OCI-LY3 (cell line): Measurements from ENCODE around the gene KAT14.

Experiments
- H2AFZ ChIP-seq: fragments of 200-600, 300-600 bp; shearing (Covaris generic); 2 replicates; pipeline ENCODE4 v1.6.0; 2014; ENCODE audit warnings: antibody characterized with exemption, low read depth, low read length
- H3K27ac ChIP-seq: fragments of 200-600, 300-600 bp; sonication (generic); 2 replicates; pipeline ENCODE4 v1.5.1; 2014; ENCODE audit warnings: mild to moderate bottlenecking, low read length, moderate library complexity, mixed read lengths
- H3K27me3 ChIP-seq: fragments of 200-600, 300-600 bp; sonication (generic); 2 replicates; pipeline ENCODE4 v1.6.1; 2014; ENCODE audit warnings: low read depth, low read length, mixed read lengths
- H3K36me3 ChIP-seq: fragments of 200-600, 300-600 bp; sonication (generic); replicated peaks from 2 replicates; pipeline ENCODE3; 2014; ENCODE audit warnings: low read depth, low read length, mixed read lengths
- H3K4me1 ChIP-seq: fragments of 300-600, 200-600 bp; sonication (generic); 2 replicates; pipeline ENCODE4 v1.6.1; 2014; ENCODE audit warnings: low read length, mixed read lengths
- H3K4me2 ChIP-seq: fragments of 200-600, 300-600 bp; sonication (generic); 2 replicates; pipeline ENCODE4 v1.6.1; 2014; ENCODE audit warnings: low read length, mixed read lengths
- H3K4me3 ChIP-seq: fragments of 300-600, 200-600 bp; sonication (generic); 2 replicates; pipeline ENCODE4 v1.5.1; 2014; ENCODE audit warnings: antibody characterized with exemption, mild to moderate bottlenecking, low read length, moderate library complexity
- H3K79me2 ChIP-seq: fragments of 300-600, 200-600 bp; shearing (Covaris generic); 2 replicates; pipeline ENCODE4 v1.6.1; 2014; ENCODE audit warnings: mild to moderate bottlenecking, low read length, mixed read lengths
- H3K9ac ChIP-seq: fragments of 300-600, 200-600 bp; shearing (Covaris generic); 2 replicates; pipeline ENCODE4 v1.6.0; 2014; ENCODE audit warnings: mild to moderate bottlenecking, low read length, moderate library complexity
- H3K9me3 ChIP-seq: fragments of 200-600, 300-600 bp; shearing (Covaris generic); 2 replicates; pipeline ENCODE4 v1.6.1; 2014; ENCODE audit warnings: low read length, mixed read lengths; ENCODE audit not compliant: insufficient read depth
- H4K20me1 ChIP-seq: fragments of 200-600, 300-600 bp; sonication (generic); 2 replicates; pipeline ENCODE4 v1.6.1; 2016; ENCODE audit warnings: low read length, mixed read lengths; ENCODE audit not compliant: insufficient read depth
- EZH2phosphoT487 ChIP-seq: fragments of 200-600 bp; shearing (Covaris generic); IDR thresholded peaks from 2 replicates; pipeline ENCODE4 v1.6.1; 2018; ENCODE audit warnings: antibody characterized with exemption, mixed run types, low read depth
- TF ChIP-seq, protein P1 (sequence below): fragments of 200-600, 300-600 bp; sonication (generic); IDR thresholded peaks from 2 replicates; pipeline ENCODE4 v1.5.1; 2014; ENCODE audit warnings: antibody characterized with exemption, low read length, low read depth

KAT14 gene

DNA sequence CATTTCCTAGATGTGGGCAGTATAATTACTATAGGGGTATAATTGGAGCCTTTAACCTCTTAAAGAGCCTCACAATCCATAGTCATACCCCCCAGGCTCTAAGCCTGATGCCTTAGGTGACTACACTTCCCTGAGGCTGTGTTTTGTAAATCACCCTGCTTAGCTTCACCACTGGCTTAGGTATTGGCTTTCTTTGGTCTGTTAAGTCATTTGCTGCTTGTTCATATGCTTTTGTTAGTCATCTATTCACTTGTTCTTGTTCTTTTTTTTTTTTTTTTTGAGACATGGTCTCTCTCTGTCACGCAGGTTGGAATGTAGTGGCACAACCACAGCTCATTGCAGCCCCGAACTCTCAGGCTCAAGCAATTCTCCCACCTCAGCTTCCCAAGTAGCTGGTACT, 26.7 kb downstream of the KAT14 start:
- no peaks in the 10 kb centered on the region for H3K4me1 ChIP-seq
- TF ChIP-seq, protein P1, sequence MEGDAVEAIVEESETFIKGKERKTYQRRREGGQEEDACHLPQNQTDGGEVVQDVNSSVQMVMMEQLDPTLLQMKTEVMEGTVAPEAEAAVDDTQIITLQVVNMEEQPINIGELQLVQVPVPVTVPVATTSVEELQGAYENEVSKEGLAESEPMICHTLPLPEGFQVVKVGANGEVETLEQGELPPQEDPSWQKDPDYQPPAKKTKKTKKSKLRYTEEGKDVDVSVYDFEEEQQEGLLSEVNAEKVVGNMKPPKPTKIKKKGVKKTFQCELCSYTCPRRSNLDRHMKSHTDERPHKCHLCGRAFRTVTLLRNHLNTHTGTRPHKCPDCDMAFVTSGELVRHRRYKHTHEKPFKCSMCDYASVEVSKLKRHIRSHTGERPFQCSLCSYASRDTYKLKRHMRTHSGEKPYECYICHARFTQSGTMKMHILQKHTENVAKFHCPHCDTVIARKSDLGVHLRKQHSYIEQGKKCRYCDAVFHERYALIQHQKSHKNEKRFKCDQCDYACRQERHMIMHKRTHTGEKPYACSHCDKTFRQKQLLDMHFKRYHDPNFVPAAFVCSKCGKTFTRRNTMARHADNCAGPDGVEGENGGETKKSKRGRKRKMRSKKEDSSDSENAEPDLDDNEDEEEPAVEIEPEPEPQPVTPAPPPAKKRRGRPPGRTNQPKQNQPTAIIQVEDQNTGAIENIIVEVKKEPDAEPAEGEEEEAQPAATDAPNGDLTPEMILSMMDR = no peak
- no peak for TF ChIP-seq EZH2phosphoT487
- H3K27ac ChIP-seq = no peak overlapping the region
- no peak overlapping the region for H3K4me3 ChIP-seq
- H3K36me3 ChIP-seq = peaks cover 40% of the 10 kb centered on the region
- 0 out of 2 replicates have a peak, but pooled peaks cover 11% of the 10 kb centered on the region for H4K20me1 ChIP-seq
- H2AFZ ChIP-seq = no peak overlapping the region
- H3K9ac ChIP-seq = no peak overlapping the region
- H3K4me2 ChIP-seq = no peak overlapping the region
- no peaks in the 10 kb centered on the region for H3K9me3 ChIP-seq
- no peaks in the 10 kb centered on the region for H3K27me3 ChIP-seq
- H3K79me2 ChIP-seq = peaks cover 16% of the 10 kb centered on the region

DNA sequence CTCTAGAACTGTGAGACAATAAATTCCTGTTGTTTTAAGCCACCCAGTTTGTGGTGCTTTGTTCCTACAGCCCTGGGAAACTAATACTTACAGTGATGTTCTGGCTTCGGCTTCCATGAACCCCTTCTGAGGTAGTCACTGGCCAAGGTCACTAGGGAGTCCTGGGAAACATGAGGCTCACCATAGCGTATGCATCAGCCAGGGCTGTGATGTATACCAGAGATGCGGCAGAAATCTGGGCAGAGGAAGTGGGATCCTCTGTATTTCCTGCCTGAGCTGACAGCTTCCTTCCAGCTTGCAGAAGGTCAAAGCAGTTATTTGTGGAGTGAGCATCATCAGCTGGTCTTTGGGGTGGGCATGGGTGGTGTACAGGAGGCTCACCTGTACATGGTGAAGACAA, 27.9 kb downstream of the KAT14 start:
- peaks cover 22% of the 10 kb centered on the region for H3K79me2 ChIP-seq
- no peaks in the 10 kb centered on the region for H3K27me3 ChIP-seq
- 0 out of 2 replicates have a peak, but pooled peaks cover 11% of the 10 kb centered on the region for H4K20me1 ChIP-seq
- no peaks in the 10 kb centered on the region for H3K4me1 ChIP-seq
- no peak overlapping the region for H3K4me2 ChIP-seq
- H3K9ac ChIP-seq = no peak overlapping the region
- no peak overlapping the region for H2AFZ ChIP-seq
- no peaks in the 10 kb centered on the region for H3K9me3 ChIP-seq
- H3K36me3 ChIP-seq = peaks cover 40% of the 10 kb centered on the region
- TF ChIP-seq, protein P1 = no peak
- no peak for TF ChIP-seq EZH2phosphoT487
- H3K4me3 ChIP-seq = no peak overlapping the region
- no peak overlapping the region for H3K27ac ChIP-seq

DNA sequence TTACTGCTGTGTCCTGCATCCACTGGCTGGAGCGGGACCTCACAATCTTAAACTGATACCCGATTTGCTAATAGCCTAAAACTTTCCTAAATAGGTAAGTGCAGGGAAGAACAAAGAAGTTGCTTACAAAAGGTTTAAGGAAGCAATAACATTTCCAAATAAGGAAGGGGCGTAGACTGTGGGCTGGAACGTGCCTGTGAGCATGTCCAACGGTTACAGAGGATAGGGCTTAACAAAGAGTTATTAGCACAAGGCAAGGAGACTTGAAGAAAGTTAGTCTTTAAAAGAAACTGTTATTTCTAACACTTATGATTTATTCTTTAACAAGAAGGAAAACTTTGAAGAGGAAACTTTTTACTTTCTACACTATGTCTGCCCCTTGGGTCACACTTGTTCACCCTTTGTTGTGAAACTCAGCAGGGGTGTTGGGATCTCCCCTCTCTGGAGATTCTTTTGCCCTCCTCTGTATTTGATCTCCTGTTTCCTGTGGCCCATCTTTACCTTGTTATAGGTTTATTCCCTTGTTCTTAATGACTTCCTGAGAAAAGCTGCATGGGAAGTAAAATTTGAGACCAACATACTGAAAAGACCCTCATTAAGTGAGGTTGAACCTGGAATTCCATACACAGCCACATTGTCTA, 28.7 kb downstream of the KAT14 start:
- Histone ChIP-seq H3K79me2 (peaks cover 25% of the 10 kb centered on the region), H3K4me3 (no peak overlapping the region), H3K27me3 (no peaks in the 10 kb centered on the region), H3K4me2 (no peak overlapping the region), H2AFZ (no peak overlapping the region), H3K4me1 (no peaks in the 10 kb centered on the region), H3K9me3 (no peaks in the 10 kb centered on the region), H3K9ac (no peak overlapping the region), H3K36me3 (peaks cover 46% of the 10 kb centered on the region), H3K27ac (no peak overlapping the region), H4K20me1 (0 out of 2 replicates have a peak, but pooled peaks cover 11% of the 10 kb centered on the region)
- TF ChIP-seq EZH2phosphoT487 = no peak
- TF ChIP-seq, protein P1 = no peak

DNA sequence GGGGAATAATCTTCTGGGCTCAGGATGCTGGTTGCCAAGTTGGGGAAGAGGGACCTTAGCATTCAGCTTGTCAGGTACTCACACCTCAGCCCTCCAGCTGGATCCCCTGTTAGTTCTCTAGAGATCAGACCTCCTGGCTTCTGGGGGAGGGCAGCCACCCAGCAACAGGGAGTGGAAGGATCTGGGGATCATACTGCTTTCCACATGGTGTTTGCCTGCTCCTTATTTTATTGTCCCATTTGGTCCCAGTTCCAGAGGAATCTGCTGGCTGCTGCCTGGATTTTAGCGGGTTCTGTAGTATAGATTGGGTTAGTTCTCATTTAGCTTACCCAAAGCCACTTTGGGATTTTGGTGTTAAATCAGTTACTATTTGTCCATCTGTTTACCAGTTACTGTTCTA, 29.3 kb downstream of the KAT14 start:
- no peaks in the 10 kb centered on the region for H3K4me1 ChIP-seq
- H3K4me2 ChIP-seq = no peak overlapping the region
- H3K36me3 ChIP-seq = peaks cover 41% of the 10 kb centered on the region
- H3K79me2 ChIP-seq = peaks cover 25% of the 10 kb centered on the region
- no peak overlapping the region for H3K4me3 ChIP-seq
- no peaks in the 10 kb centered on the region for H3K27me3 ChIP-seq
- no peak for TF ChIP-seq EZH2phosphoT487
- TF ChIP-seq, protein P1 = no peak
- H2AFZ ChIP-seq = no peak overlapping the region
- H4K20me1 ChIP-seq = 0 out of 2 replicates have a peak, but pooled peaks cover 11% of the 10 kb centered on the region
- H3K9ac ChIP-seq = no peak overlapping the region
- H3K27ac ChIP-seq = no peak overlapping the region
- no peaks in the 10 kb centered on the region for H3K9me3 ChIP-seq
